SK-N-SH (cell line): ENCODE results near the gene MED26.

Experiments
- CTCF ChIP-seq: fragments of 200-600 bp; sonication (generic); IDR thresholded peaks from 2 replicates; pipeline ENCODE4 v1.6.1; 2017; ENCODE audit warnings: antibody characterized with exemption, mild to moderate bottlenecking, moderate library complexity
- EZH2phosphoT487 ChIP-seq: fragments of 200-600 bp; sonication (generic); IDR thresholded peaks from 2 replicates; pipeline ENCODE4 v1.6.1; 2017; ENCODE audit warnings: low read depth, mixed run types, mild to moderate bottlenecking, antibody characterized with exemption, moderate library complexity, borderline replicate concordance
- FOXJ3 ChIP-seq: sonication (generic); formaldehyde crosslinking; IDR thresholded peaks from 2 replicates; pipeline ENCODE4 v1.5.1; 2020; ENCODE audit warnings: mild to moderate bottlenecking, missing genetic modification reagents
- POLR2AphosphoS5 ChIP-seq: IDR thresholded peaks from 2 replicates; pipeline ENCODE4 v1.6.1; 2012; ENCODE audit warnings: low read depth, low read length
- RAD21 ChIP-seq: IDR thresholded peaks from 2 replicates; pipeline ENCODE4 v1.6.1; 2012; ENCODE audit warnings: mild to moderate bottlenecking, low read length
- SIN3A ChIP-seq: IDR thresholded peaks from 2 replicates; pipeline ENCODE4 v1.6.1; 2012; ENCODE audit warnings: low read depth, mild to moderate bottlenecking, low read length, moderate library complexity, borderline replicate concordance
- YY1 ChIP-seq: IDR thresholded peaks from 2 replicates; pipeline ENCODE4 v1.4.0; 2012; ENCODE audit warnings: low read depth, mild to moderate bottlenecking

- TF ChIP-seq POLR2AphosphoS5: no peak
- TF ChIP-seq YY1: no peak
- TF ChIP-seq CTCF: no peak
- no peak for TF ChIP-seq EZH2phosphoT487
- TF ChIP-seq FOXJ3: no peak
- no peak for TF ChIP-seq RAD21
- no peak for TF ChIP-seq SIN3A
Measured at GRCh38 chr19:16673231-16673630, 45.2 kb upstream of the MED26 start.
